Activated naive CD8-positive, alpha-beta T cell (primary cell): ENCODE results near the gene FBXO46.
A peak's percentile ranks its signal among the peaks of the same experiment; 100 is the strongest.

ENCODE experiments used
- H3K27ac Mint-ChIP-seq: one replicate; pipeline ENCODE4 v1.8.0; 2021; ENCODE audit warnings: mixed read lengths
- H3K27me3 Mint-ChIP-seq: one replicate; pipeline ENCODE4 v1.8.0; 2021; ENCODE audit warnings: mixed read lengths
- H3K36me3 Mint-ChIP-seq: one replicate; pipeline ENCODE4 v1.8.0; 2021; ENCODE audit warnings: mixed read lengths
- H3K4me1 Mint-ChIP-seq: one replicate; pipeline ENCODE4 v1.8.0; 2021; ENCODE audit warnings: low read depth, mixed read lengths
- H3K4me3 Mint-ChIP-seq: one replicate; pipeline ENCODE4 v1.8.0; 2021; ENCODE audit warnings: mild to moderate bottlenecking, mixed read lengths
- H3K9me3 Mint-ChIP-seq: one replicate; pipeline ENCODE4 v1.8.0; 2021; ENCODE audit warnings: low read depth, mixed read lengths

Gene FBXO46

DNA sequence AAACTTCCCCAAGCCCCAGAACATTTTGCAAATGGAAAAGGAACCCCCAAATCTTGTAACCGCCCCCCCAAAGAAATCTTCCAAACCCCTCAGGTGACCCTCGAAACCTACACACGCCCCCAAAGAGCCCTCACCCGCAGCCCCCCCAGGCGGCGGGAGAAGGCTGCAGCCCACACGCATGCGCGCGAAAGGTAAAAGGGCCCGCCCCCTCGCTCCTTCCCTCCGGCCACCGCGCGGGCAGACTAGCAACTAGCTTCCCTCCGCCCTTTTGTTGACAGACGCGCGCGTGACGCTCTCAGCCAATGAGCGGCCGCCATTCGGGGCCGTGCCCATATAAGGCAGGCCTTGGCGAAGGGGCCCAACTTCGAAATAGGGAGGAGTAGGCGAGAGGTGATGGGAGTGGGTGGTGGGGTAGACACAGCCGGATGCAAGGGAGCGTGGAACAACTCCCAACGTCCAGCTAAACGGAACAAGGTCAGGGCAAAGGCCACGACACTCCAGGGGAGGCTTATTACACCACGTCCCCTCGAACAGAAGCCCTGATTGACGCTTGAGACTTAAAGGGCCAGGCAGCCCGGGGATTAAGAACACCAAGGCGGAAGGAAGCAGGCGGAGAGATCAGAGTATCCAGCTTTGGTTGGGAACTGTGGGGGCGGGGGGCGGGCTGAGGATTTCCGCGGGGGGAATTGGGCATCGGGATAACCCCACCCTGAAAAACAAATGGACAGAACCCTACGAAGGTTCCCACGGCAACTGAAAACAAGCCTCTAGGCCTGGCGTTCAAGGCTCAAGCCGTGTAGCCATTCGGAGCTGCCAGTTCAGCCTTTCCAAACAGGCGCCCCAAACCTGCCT, 13.3 kb downstream of the FBXO46 start:
- Mint-ChIP-seq H3K9me3 (no peaks in the 10 kb centered on the region), H3K36me3 (peaks cover 4% of the 10 kb centered on the region), H3K4me1 (peaks cover 42% of the 10 kb centered on the region)

DNA sequence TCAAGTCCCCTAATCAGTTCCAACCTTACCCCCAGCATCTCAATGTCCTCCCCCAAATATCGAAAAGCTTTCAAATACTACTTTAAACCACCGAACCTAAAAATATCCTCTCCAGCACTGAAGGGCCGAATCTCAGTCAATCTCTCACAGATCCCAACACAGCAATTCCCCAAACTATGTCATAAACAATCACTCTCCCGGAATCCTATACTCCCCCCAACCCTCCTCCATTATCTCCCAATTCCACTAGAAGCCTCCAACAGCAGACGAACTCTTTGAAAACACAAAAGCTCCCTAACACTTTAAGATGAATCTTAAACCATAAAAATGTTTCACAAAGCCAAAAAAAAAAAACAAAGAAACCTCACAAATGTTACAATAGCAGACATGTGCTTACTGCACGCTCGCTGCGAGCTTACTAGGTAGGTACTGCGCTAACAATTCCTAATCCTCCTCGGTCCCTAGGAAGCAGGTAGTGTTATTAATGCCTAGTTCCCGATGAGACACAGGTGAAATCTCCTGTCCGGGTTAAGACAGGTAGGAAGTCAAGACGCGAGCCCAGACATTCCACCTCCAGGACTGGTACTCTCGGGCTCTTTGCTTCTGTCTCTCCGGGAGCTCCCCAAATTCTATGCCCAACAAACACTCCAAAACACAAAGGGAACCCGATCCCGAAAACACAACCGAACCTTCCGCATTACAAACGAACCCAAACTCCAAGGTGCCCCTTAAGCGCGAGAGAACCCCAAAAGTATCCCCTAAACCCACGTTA, 14.2 kb downstream of the FBXO46 start:
- Mint-ChIP-seq H3K27ac (peak overlapping the region; percentile 97), H3K4me3 (peak overlapping the region; percentile 94), H3K4me1 (peaks cover 42% of the 10 kb centered on the region), H3K9me3 (no peaks in the 10 kb centered on the region), H3K27me3 (no peaks in the 10 kb centered on the region), H3K36me3 (peaks cover 4% of the 10 kb centered on the region)

More for the DNA sequence above, 13.3 kb downstream of the FBXO46 start:
- H3K4me3 Mint-ChIP-seq: peak overlapping the region; percentile 94
- peak overlapping the region; percentile 97 for H3K27ac Mint-ChIP-seq
- no peaks in the 10 kb centered on the region for H3K27me3 Mint-ChIP-seq

DNA sequence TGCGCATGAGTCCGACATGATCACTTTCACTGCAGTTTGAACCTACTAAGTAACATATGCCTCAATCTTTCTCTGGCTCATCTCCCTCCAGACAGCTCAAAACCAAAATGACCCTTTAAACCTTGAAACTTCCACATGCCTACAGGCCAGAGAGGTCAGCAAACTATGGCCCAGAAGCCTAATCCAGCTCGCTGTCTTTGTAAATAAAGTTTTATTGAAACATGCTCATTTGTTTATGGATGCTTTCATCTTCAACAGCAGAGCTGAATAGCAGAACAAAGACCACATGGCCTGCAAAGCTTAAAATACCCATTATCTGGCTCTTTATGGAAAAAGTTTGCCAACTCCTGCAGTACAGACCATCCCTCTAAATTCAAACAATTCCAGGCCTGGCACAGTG, 15.6 kb downstream of the FBXO46 start:
- Mint-ChIP-seq H3K4me3 (peak overlapping the region; percentile 20), H3K9me3 (no peaks in the 10 kb centered on the region), H3K27me3 (no peaks in the 10 kb centered on the region), H3K4me1 (peaks cover 49% of the 10 kb centered on the region), H3K27ac (no peak overlapping the region), H3K36me3 (peaks cover 4% of the 10 kb centered on the region)

DNA sequence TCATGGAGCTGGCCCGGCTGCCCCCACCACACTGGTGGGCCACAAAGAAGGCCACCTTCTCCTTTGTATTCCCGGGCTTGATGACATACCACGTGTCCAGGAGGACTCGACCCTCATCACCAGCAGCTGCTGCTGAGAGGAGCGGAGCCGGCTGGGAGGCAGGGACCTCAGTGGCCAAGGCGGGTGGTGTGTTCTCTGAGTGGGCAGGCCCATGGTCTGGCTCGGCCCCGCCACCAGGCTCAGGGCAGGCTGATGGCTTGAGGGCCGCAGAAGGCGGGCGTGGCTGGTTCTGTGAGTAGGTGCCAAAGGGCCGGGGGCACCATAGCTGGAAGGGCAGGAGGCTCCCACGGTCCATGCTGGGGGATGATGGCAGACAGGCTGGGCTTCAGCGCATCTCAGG, 17.6 kb downstream of the FBXO46 start:
- H3K4me1 Mint-ChIP-seq: peaks cover 44% of the 10 kb centered on the region
- H3K27me3 Mint-ChIP-seq: no peaks in the 10 kb centered on the region
- no peaks in the 10 kb centered on the region for H3K36me3 Mint-ChIP-seq
- H3K9me3 Mint-ChIP-seq: no peaks in the 10 kb centered on the region
- H3K27ac Mint-ChIP-seq: no peak overlapping the region
- no peak overlapping the region for H3K4me3 Mint-ChIP-seq

DNA sequence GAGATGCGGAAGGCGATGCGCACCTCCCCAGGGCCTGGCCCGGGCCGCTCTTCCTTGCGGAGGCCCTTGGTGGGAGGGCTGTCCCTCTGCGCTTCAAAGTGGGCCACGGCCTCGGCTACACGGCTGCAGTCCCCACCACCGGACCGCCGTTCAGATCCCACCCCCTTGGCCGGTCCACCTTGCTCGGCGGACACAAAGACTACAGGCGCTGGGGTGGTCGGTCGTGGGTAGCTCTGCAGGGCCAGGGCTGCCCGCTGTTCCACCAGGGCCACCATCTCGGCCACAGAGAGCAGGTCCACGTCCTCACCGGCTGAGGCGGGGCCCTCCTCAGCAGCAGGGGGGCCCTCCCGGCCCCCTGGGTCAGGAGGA, 18.0 kb downstream of the FBXO46 start:
- Mint-ChIP-seq H3K27ac (no peak overlapping the region), H3K27me3 (no peaks in the 10 kb centered on the region), H3K9me3 (no peaks in the 10 kb centered on the region), H3K36me3 (no peaks in the 10 kb centered on the region), H3K4me1 (peaks cover 40% of the 10 kb centered on the region), H3K4me3 (no peak overlapping the region)

DNA sequence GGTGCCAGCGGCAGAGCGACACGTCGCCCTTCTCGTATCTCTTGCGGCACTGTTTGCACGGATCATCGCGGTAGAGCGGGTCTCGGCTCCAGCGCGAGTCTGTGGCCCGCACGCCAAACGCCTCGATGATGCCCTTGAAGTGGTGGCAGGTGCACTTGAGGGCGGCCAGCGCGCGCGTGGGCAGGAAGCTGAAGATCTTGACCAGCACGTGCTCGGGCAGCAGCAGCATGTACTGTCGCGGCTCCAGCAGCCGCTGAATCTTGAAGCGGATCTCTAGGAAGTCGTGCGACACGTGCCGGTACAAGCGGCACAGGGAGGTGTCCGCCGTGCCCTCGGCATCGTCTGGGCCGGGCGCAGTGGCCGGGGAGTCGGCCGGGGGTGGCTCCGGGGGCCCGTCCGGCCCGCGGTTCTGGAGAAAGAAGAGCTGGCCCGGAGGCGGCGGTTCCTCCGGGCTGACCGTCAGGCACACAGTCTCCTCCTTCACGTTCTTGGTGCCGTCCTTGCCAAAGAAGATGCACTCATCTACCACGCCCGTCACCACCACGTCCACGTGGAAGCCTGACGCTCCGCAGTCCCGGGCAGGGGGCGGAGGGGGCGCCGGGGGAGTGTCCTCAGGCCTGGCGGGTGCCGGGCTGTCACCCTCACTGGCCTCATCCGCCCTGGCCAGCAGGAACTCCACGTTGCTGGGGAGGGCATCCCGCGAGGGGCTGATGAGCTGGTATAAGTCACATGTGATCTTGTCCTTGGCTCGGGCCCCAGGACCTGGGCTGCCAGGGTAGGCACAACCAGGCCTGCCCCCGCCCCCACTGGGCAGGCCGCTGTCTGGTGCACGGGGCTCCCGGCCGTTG, 18.6 kb downstream of the FBXO46 start:
- no peaks in the 10 kb centered on the region for H3K36me3 Mint-ChIP-seq
- H3K27me3 Mint-ChIP-seq: no peaks in the 10 kb centered on the region
- H3K4me3 Mint-ChIP-seq: no peak overlapping the region

DNA sequence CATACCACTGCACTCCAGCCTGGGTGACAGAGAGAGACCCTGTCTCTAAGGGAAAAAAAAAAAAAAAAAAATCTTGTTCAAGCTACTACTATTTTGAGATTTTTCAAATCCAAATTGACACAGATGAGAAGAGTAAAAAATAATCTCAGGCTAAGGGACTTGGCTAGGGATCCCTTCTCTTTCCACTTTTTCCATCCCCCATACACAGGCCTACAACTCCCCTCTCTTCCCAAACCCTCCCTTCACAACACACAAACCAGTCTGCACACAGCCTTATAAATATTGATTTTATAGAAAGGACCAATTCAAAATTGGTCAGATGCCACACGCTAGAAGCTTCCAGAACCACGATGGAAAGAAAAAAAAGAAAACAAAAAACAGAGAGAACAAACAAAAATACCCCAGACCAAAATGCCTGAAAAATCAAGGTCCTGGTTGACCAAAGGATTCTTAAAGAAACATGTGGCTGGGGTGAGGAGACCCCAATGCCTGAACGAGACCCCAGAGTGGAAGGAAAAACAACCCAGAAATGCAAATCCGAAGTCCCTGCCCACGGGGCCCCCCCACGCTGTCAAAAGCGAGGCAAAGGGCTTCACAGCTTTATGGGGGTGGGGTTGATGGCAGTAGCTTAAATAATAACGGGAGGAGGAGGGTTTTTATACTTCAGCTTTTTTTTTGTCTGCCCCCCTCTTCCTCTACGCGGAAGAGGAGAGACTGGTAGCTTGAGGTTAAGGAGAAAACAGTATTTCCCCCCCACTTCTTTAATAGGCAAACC, 20.2 kb downstream of the FBXO46 start:
- H3K27ac Mint-ChIP-seq: peak overlapping the region; percentile 69
- H3K4me1 Mint-ChIP-seq: peaks cover 26% of the 10 kb centered on the region
- no peak overlapping the region for H3K4me3 Mint-ChIP-seq
- H3K9me3 Mint-ChIP-seq: no peaks in the 10 kb centered on the region
- H3K36me3 Mint-ChIP-seq: no peaks in the 10 kb centered on the region
- H3K27me3 Mint-ChIP-seq: no peaks in the 10 kb centered on the region

More for the DNA sequence above, 18.6 kb downstream of the FBXO46 start:
- H3K27ac Mint-ChIP-seq: no peak overlapping the region
- no peaks in the 10 kb centered on the region for H3K9me3 Mint-ChIP-seq
- H3K4me1 Mint-ChIP-seq: peaks cover 35% of the 10 kb centered on the region

DNA sequence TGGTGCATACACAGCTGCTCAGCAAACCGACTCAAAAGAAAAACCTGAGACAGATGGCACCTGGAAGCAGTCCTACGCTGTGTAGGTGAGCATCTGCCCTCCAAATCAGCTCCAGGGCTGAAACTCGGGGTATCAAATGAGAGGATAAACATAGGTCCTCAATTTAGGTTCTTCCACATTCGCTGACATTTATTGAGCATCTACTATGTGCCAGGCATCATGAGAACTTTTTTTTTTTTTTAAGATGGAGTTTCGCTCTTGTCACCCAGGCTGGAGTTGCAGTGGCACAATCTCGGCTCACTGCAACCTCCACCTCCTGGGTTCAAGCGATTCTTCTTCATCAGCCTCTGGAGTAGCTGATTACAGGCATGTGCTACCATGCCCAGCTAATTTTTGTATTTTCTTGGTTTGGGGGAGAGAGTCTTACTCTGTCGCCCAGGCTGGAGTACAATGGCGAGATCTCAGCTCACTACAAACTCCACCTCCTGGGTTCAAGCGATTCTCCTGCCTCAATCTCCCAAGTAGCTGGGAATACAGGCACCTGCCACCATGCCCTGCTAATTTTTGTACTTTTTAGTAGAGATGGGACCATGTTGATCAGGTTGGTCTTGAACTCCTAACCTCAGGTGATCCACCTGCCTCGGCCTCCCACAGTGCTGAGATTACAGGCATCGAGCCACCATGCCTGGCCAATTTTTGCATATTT, 24.8 kb downstream of the FBXO46 start:
- H3K4me1 Mint-ChIP-seq: peaks cover 13% of the 10 kb centered on the region
- H3K4me3 Mint-ChIP-seq: no peak overlapping the region
- H3K9me3 Mint-ChIP-seq: no peaks in the 10 kb centered on the region
- H3K36me3 Mint-ChIP-seq: peaks cover 3% of the 10 kb centered on the region
- no peaks in the 10 kb centered on the region for H3K27me3 Mint-ChIP-seq
- no peak overlapping the region for H3K27ac Mint-ChIP-seq

DNA sequence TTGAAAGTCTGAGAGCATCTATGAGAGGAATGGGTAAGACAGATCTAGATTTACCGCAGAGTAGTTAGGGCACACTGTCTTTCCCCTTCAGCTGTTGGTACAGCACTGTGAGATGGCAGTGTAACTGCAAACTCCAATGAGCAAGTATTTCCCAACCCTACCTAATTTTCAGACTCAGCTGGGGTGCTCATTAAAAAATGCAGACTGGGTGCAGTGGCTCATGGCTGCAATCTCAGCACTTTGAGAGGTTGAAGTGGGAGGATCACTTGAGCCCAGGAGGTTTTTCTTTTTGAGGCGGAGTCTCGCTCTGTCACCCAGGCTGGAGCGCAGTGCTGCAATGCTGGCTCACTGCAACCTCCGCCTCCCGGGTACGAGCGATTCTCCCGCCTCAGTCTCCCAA, 25.6 kb downstream of the FBXO46 start:
- H3K27ac Mint-ChIP-seq: no peak overlapping the region
- peaks cover 7% of the 10 kb centered on the region for H3K4me1 Mint-ChIP-seq
- H3K36me3 Mint-ChIP-seq: peaks cover 3% of the 10 kb centered on the region
- H3K4me3 Mint-ChIP-seq: no peak overlapping the region
- H3K27me3 Mint-ChIP-seq: no peaks in the 10 kb centered on the region
- no peaks in the 10 kb centered on the region for H3K9me3 Mint-ChIP-seq

DNA sequence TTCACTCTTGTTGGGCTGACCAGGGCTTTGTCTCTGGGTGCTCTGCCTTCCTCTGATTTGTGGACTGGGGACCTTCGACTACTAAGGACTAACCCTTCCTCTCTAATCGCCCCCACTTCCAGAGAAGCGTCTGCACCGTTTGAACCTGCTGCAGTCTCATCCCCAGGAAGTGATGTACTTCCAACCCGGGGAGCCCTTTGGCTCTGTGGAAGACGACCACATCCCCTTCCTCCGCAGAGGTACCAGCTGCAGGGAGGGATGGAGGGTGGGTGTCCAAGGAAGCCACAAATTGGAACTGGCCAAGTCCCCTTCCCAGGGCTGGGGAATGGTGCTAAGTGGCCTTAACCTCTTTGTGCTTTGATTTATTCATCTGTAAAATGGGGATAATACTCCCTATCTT, 29.0 kb downstream of the FBXO46 start:
- Mint-ChIP-seq H3K4me3 (no peak overlapping the region), H3K4me1 (peaks cover 6% of the 10 kb centered on the region), H3K36me3 (peaks cover 7% of the 10 kb centered on the region), H3K9me3 (no peaks in the 10 kb centered on the region), H3K27me3 (no peaks in the 10 kb centered on the region), H3K27ac (no peak overlapping the region)

DNA sequence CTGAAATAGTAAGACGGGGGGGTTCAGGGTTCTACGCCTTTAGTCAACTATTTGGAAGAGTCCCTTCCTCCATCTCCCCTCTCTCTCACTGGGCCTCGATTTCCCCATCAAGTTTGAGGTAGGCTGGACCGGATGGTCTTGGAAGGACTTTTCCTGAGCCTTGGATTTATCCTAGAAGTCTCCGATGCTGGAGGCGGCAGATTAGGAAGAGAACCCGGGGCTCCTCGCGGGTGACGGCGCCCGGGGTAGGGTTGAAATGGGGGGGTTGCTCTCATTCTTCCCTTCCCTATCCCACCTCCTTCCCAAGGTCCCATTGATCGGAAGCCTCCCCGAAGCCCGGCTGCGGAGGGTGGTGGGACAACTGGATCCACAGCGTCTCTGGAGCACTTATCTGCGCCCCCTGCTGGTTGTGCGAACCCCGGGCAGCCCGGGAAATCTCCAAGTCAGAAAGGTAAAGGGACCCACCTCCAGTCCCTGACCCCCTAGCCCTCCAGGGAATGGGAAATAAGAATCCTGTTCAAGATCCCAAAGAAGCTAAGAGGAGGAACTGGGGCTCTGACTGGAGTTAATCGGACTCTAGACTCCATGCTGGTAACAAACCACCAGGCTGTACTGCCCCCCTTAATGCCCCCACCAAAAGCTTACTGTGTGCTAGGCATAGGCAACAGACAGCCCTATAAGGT, 37.4 kb downstream of the FBXO46 start:
- H3K36me3 Mint-ChIP-seq: peaks cover 8% of the 10 kb centered on the region
- peak overlapping the region; percentile 98 for H3K4me3 Mint-ChIP-seq
- peak overlapping the region; percentile 99 for H3K27ac Mint-ChIP-seq
- H3K27me3 Mint-ChIP-seq: no peaks in the 10 kb centered on the region
- H3K9me3 Mint-ChIP-seq: no peaks in the 10 kb centered on the region
- H3K4me1 Mint-ChIP-seq: peaks cover 25% of the 10 kb centered on the region

DNA sequence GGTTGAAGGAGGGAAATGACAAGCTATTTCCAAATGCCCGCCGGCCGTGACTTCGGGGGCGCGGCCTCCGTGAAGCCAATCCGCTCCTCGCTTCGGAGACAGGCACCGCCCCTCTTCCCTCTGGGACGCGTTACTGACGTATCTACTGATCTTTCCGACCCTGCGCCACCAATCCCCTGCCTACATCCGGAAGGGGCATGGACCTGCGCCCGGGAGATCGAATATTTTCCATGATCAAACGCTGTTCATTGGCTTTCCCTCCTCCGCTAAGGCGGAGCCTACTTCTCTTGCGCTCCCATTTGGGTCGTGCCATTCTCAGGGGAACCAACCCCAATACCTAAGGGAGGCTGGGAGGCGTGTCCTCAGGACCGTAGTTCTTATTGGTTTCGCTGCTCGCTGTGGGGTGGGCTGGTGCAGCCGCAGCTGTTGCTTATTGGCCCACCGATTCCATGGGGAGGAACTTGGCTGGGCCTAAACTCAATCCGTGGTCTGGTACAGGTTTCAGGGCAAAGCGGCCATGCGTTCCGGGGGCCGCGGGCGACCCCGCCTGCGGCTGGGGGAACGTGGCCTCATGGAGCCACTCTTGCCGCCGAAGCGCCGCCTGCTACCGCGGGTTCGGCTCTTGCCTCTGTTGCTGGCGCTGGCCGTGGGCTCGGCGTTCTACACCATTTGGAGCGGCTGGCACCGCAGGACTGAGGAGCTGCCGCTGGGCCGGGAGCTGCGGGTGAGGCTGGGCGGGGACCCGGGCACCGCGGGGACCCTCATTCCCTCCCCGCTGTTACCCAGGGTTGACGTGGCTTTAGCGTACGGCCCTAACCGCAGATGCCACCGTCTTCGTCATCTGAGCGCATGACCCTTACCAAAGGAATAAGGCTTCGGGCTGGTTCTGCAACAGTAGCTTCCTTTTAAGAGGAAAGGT, 38.2 kb downstream of the FBXO46 start, which contains the start of gene QPCTL:
QPCTL (plus strand) TSS at position 480 of the 919 bp plus-strand sequence; CDS start at position 518, 38 bp downstream.
- Mint-ChIP-seq H3K27me3 (no peaks in the 10 kb centered on the region), H3K9me3 (no peaks in the 10 kb centered on the region), H3K4me1 (peaks cover 20% of the 10 kb centered on the region), H3K27ac (peak within 1 kb of the TSS; percentile 99), H3K36me3 (peaks cover 6% of the 10 kb centered on the region), H3K4me3 (peak within 1 kb of the TSS; percentile 98)
